H1 (cell line): ENCODE results near the gene NAXD. TPM values are rescaled to one million over a fixed set of nuclear protein-coding genes. Genes with fewer than 3 reads are reported as not detected.

ENCODE experiments used
- ASH2L ChIP-seq: fragments of 200-600, 300-600 bp; sonication (generic); IDR thresholded peaks from one replicate; pipeline ENCODE4 v1.7.1; 2017; ENCODE audit warnings: low read length
- CBX8 ChIP-seq: fragments of 300-800, 300-1000 bp; sonication (generic); IDR thresholded peaks from 2 replicates; pipeline ENCODE4 v1.7.1; 2016; ENCODE audit warnings: low read depth, low read length, borderline replicate concordance
- CEBPB ChIP-seq: IDR thresholded peaks from 2 replicates; pipeline ENCODE4 v1.6.1; 2012; ENCODE audit warnings: low read depth, low read length
- CTCF ChIP-seq, 3 experiments: IDR thresholded peaks; 1 replicate in 2 of 3; 2 replicates in 1 of 3; pipeline versions ENCODE4 v1.5.1 to v1.6.1; 2011; ENCODE audit warnings: low read length in 3 of 3, mild to moderate bottlenecking in 3 of 3, inconsistent platforms in 2 of 3, low read depth in 1 of 3, moderate library complexity in 1 of 3; ENCODE audit not compliant: insufficient read depth in 1 of 3; ENCODE audit errors: control extremely low read depth in 1 of 3
- FOSL1 ChIP-seq: IDR thresholded peaks from 2 replicates; pipeline ENCODE4 v1.6.1; 2011; ENCODE audit warnings: mild to moderate bottlenecking, low read depth, low read length, moderate library complexity; ENCODE audit not compliant: insufficient read depth
- GABPA ChIP-seq: IDR thresholded peaks from 2 replicates; pipeline ENCODE4 v1.6.1; 2011; ENCODE audit warnings: mild to moderate bottlenecking, low read length, moderate library complexity, borderline replicate concordance; ENCODE audit not compliant: insufficient read depth
- HDAC2 ChIP-seq, 2 experiments: fragments of 300-600 bp in 1 of 2; sonication (generic) in 1 of 2; IDR thresholded peaks; 2 replicates each; pipeline ENCODE4 v1.6.1; 2011 to 2012; ENCODE audit warnings: low read depth in 2 of 2, low read length in 2 of 2, mild to moderate bottlenecking in 2 of 2, moderate library complexity in 2 of 2, borderline replicate concordance in 1 of 2, inconsistent platforms in 1 of 2
- HDAC6 ChIP-seq: IDR thresholded peaks from one replicate; pipeline ENCODE4 v1.7.1; 2012; ENCODE audit warnings: low read depth, mild to moderate bottlenecking, inconsistent platforms, low read length, moderate library complexity
- JUND ChIP-seq: IDR thresholded peaks from 2 replicates; pipeline ENCODE4 v1.6.1; 2011; ENCODE audit warnings: mild to moderate bottlenecking, improper control_type of control experiment, low read length
- KDM1A ChIP-seq: fragments of 200-600, 300-600 bp; sonication (generic); IDR thresholded peaks from 2 replicates; pipeline ENCODE4 v1.7.1; 2016; ENCODE audit warnings: mild to moderate bottlenecking, low read length, borderline replicate concordance
- NANOG ChIP-seq: IDR thresholded peaks from 2 replicates; pipeline ENCODE4 v1.6.1; 2011; ENCODE audit warnings: low read length, low read depth, mild to moderate bottlenecking, inconsistent platforms; ENCODE audit not compliant: insufficient read depth, poor library complexity, severe bottlenecking
- NRF1 ChIP-seq: IDR thresholded peaks from 2 replicates; pipeline ENCODE4 v1.6.1; 2011; ENCODE audit warnings: mild to moderate bottlenecking, low read depth, low read length, improper control_type of control experiment
- PHF8 ChIP-seq: fragments of 200-600 bp; sonication (generic); conservative IDR thresholded peaks from 2 replicates; pipeline ENCODE4 v1.7.1; 2012; ENCODE audit warnings: low read depth, mild to moderate bottlenecking, inconsistent platforms, low read length, moderate library complexity
- POLR2AphosphoS5 ChIP-seq: IDR thresholded peaks from 2 replicates; pipeline ENCODE4 v1.6.1; 2011; ENCODE audit warnings: low read depth, low read length
- RBBP5 ChIP-seq: IDR thresholded peaks from 2 replicates; pipeline ENCODE4 v1.7.1; 2012; ENCODE audit warnings: low read depth, mild to moderate bottlenecking, inconsistent platforms, low read length, moderate library complexity, borderline replicate concordance
- SIN3A ChIP-seq, 2 experiments: IDR thresholded peaks in 1 of 2; conservative IDR thresholded peaks in 1 of 2; 2 replicates each; pipeline ENCODE4 v1.6.1; 2011 to 2012; ENCODE audit warnings: low read length in 2 of 2, improper control_type of control experiment in 1 of 2, low read depth in 1 of 2, mild to moderate bottlenecking in 1 of 2
- SIRT6 ChIP-seq: IDR thresholded peaks from one replicate; pipeline ENCODE4 v1.7.1; 2012; ENCODE audit warnings: low read length, inconsistent platforms
- SP2 ChIP-seq: IDR thresholded peaks from 2 replicates; pipeline ENCODE4 v1.6.1; 2012; ENCODE audit warnings: mild to moderate bottlenecking, low read length, inconsistent platforms
- TAF7 ChIP-seq: optimal IDR thresholded peaks from 2 replicates; pipeline ENCODE3; 2011; ENCODE audit warnings: low read depth, mild to moderate bottlenecking, inconsistent platforms, low read length, moderate library complexity, borderline replicate concordance
- TBP ChIP-seq: IDR thresholded peaks from 2 replicates; pipeline ENCODE4 v1.6.1; 2011; ENCODE audit warnings: low read depth, low read length, improper control_type of control experiment
- ZNF274 ChIP-seq: IDR thresholded peaks from 2 replicates; pipeline ENCODE4 v1.7.0; 2012; ENCODE audit warnings: low read length, borderline replicate concordance; ENCODE audit errors: extremely low read depth
- polyA plus RNA-seq, 7 experiments: library from polyadenylated mRNA; depleted of rRNA in 3 of 7; stranded (reverse) in 5 of 7; unstranded in 2 of 7; fragments of >200 nt in 5 of 7; fragments of 200-250 nt in 2 of 7; gene quantifications; 1 replicate in 5 of 7; 2 replicates in 1 of 7; 4 replicates in 1 of 7; pipeline versions ENCODE4 v1.2.1 to v1.2.3, GENCODE V29; 2011 to 2013; ENCODE audit warnings: missing spikeins in 2 of 7, mixed read lengths in 2 of 7
- total RNA-seq: library from RNA; stranded (reverse); fragmentation: NEBNext Ultra II Directional; extraction: Animal tissue kit (Norgen Biotek cat#: 25700); gene quantifications from 2 replicates; pipeline ENCODE4 v1.2.1, GENCODE V29; 2021

NAXD gene
- total and polyA plus RNA-seq, 2 of the 8 experiments (the other 6 are each of a cell fraction or from before 2014, with no cell fraction given), result 25.4 to 35.5 TPM

GRCh38 chr13:110615322-110616102, at the start of gene NAXD (continued):
- TF ChIP-seq NANOG, result no peak
- no peak for TF ChIP-seq CBX8
- TF ChIP-seq GABPA, result peak; percentile 92
- no peak for TF ChIP-seq HDAC6
- no peak for TF ChIP-seq JUND
- TF ChIP-seq KDM1A, result no peak
- TF ChIP-seq TAF7, result no peak
- TF ChIP-seq PHF8, result peak; percentile 63; the same call in 1 of the 2 replicates
- 0 out of 2 replicates have a peak, but pooled peaks have one; percentile 20 for TF ChIP-seq CEBPB
- TF ChIP-seq SIRT6, result no peak
- TF ChIP-seq RBBP5, result no peak; the same call in 1 of the 2 replicates
- peak; percentile 55; the same call in 1 of the 2 replicates for TF ChIP-seq TBP
- TF ChIP-seq FOSL1, result no peak
- TF ChIP-seq CTCF (IDR thresholded peaks at IDR 0.05; ENCODE audit: control extremely low read depth in 1 of 3, insufficient read depth in 1 of 3, low read depth in 1 of 3, low read length in 3 of 3), result no peak
- TF ChIP-seq POLR2AphosphoS5, result peak; percentile 22
- no peak for TF ChIP-seq ZNF274
- TF ChIP-seq HDAC2 (IDR thresholded peaks at IDR 0.05; ENCODE audit: borderline replicate concordance in 1 of 2, low read depth in 2 of 2, low read length in 2 of 2), result no peak; a peak in 1 of 4 replicates
- TF ChIP-seq ASH2L, result peak; percentile 79
- peak in 1 of 2 experiments; percentile 75; a peak in 2 of 4 replicates for TF ChIP-seq SIN3A (conservative IDR thresholded peaks at IDR 0.05 in 1 of 2, IDR thresholded peaks at IDR 0.05 in 1 of 2; ENCODE audit: low read depth in 1 of 2, low read length in 2 of 2)
- TF ChIP-seq NRF1, result no peak
- TF ChIP-seq SP2, result peak; percentile 31; the same call in 1 of the 2 replicates
